Measurements from ENCODE around the gene SMYD3.

DNA sequence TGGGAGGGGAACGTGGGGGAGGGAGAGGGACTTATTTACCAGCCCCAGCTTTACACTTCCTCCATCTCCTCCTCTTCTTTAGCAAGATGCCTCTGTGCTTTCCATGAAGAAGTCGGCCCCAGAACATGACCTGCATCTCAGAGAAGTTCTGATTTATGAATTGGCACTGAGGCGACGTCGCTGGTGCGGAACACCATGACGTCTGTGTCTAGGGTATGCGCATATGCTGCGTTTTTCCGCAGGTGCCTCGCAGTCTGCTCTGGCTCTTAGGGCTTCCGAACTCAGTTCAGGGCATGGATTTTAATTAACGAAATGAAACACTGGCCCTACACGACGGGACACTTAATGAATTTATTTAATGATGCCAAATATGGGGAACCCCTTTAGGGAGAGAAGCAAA, 510.3 kb downstream of the SMYD3 start:
- TF ChIP-seq, protein P1, sequence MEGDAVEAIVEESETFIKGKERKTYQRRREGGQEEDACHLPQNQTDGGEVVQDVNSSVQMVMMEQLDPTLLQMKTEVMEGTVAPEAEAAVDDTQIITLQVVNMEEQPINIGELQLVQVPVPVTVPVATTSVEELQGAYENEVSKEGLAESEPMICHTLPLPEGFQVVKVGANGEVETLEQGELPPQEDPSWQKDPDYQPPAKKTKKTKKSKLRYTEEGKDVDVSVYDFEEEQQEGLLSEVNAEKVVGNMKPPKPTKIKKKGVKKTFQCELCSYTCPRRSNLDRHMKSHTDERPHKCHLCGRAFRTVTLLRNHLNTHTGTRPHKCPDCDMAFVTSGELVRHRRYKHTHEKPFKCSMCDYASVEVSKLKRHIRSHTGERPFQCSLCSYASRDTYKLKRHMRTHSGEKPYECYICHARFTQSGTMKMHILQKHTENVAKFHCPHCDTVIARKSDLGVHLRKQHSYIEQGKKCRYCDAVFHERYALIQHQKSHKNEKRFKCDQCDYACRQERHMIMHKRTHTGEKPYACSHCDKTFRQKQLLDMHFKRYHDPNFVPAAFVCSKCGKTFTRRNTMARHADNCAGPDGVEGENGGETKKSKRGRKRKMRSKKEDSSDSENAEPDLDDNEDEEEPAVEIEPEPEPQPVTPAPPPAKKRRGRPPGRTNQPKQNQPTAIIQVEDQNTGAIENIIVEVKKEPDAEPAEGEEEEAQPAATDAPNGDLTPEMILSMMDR (IDR thresholded peaks at IDR 0.05): no peak
- TF ChIP-seq POLR2A (IDR thresholded peaks at IDR 0.05): no peak

Data from heart left ventricle (tissue), 13 donors.